T47D (cell line): ENCODE measurements around the gene SPAG6.

ENCODE experiments used
- DNase-seq, 2 experiments: peaks; one replicate each; pipeline versions ENCODE4 v3.0.0 to v3.0.0-alpha.2; 2011 to 2012; ENCODE audit warnings: low read depth in 1 of 2, low spot score in 1 of 2
- JUND ChIP-seq: IDR thresholded peaks from 2 replicates; pipeline ENCODE4 v1.6.1; 2012; ENCODE audit warnings: low read depth
- in situ Hi-C: cut with HindIII; loops from 2 replicates; pipeline ENCODE4 v1.10.0; 2016; ENCODE audit warnings: low sequenced_read_pairs, low pct_unique_long_range_greater_than_20kb

Gene SPAG6

DNA sequence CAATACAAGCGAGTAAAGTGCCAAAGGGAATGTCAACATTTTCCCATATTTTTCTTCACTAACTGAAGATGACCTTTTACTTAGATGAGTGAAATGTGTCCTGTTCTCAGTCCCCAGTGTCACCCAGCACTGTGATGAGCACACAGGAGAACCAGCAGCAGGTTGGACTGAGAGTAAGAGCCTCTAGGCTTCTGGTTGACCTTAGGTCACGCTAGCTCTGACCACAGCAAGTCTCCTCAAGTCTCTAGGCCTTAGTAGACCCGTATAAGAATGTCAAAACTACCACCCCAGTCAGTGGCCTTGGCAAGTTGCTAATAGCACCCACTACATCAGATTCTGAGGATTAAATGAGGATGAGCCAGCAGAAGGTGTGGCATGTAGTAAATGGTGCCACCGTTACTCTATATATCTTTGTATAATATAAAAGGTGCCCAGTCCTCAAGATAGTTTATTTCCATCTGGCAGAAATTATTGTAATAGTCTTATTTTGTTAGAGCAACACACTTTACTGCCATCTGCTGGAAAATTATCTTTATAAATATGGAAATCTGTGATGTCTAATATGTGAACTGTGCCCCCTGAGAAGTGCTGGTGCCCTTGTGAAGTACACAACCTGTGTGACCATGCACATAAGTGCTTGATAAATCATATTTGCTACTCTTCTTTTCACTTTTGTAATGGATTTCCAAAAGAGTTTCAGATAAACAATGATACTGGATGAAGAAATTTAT lies 75.7 kb downstream of the SPAG6 start:
- in situ Hi-C loops = no loop called here
- no peak for TF ChIP-seq JUND
- peak in 1 of 2 experiments; percentile 21 for DNase-seq

DNA sequence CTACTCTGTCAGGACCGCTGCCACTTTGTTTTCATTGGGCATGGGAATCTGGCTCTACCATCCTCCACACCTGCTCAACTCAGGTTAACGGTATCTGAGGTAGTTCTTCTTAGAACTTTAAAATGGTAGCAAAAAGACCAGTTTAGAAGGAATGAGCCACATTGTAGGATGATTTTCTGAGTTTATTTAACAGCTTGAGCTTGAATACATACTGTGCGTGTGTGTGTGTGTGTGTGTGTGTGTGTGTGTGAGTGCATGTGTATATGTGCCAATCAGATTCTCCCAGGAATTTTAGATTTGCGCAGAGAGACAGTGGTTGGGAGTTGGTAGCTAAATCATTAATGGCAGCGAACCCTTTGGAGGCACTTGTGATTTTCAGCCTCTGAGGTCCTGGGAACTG lies 81.4 kb downstream of the SPAG6 start:
- in situ Hi-C loops = no loop called here
- no peak for DNase-seq
- TF ChIP-seq JUND = no peak

DNA sequence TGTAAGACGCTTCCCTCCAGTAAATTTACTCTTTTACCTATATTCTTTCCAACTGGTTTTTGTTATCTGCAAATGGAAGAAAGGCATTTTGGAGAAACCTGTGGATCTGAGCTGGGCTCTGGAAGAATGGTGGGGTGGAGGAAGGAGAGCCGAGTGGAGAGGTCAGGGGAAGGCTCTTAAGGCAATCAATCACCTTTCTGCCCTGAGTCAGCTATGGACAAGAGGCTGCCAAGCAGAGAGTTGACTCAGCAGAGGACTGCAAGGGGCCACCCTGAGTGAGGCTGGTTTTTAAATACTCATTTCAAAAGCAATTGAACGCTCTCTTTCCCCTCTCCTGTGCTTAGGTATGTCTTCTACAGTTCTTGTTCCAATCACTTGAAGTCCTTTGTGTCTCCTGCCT lies 81.8 kb downstream of the SPAG6 start:
- TF ChIP-seq JUND = no peak
- DNase-seq = no peak
- in situ Hi-C loops = no loop called here

DNA sequence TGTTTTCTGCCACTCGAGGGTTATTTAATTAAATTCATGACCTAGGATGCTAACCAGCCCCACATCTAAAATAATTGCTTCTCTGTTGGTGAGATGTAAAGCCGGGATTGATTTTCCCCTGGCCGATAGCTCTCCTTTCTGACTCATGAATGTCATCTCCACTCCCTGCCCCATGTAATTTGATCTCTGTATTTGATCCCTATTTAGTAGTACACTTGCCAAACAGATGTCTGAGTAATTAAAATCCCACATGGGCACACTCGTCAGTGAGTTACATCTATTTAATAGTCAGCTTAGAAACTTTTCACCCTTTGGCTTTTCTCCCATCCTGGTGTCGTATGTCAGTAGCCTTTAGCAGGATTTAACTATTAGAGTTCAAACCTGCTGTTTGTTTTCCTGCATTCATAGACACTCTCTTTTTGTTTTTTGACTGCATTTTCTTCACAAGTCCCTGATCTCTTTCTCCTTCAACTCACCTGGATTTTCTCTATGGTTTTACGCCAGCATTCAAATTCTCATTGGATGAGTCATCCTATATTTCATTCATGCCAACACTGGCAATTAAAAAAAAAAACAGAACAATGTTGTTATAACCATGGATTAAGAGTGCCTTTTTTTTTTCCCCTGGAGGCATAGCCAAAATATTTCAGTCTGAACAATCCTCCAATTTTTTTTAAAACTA lies 82.7 kb downstream of the SPAG6 start:
- TF ChIP-seq JUND = no peak
- DNase-seq = peak in 1 of 2 experiments; percentile 14
- in situ Hi-C loops = no loop called here

DNA sequence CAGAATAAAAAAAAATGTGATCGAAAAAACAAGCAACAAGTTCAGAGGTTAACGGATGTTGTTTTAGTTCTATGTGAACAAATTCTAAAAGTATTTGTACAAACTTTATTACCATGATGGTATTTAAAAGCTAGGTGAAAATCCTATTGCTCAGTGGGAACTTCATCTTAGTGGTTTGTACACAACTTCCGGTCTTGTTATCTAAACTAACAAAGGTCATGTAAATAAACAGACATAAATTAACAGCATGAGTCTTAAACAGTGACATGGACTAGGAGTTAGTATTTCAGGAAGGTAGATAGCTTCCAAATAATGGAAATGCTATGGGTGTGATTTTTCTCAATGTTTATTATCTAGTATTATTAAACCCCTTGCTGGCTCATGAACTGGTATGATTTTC lies 83.8 kb downstream of the SPAG6 start:
- in situ Hi-C loops = no loop called here
- no peak for DNase-seq
- no peak for TF ChIP-seq JUND

DNA sequence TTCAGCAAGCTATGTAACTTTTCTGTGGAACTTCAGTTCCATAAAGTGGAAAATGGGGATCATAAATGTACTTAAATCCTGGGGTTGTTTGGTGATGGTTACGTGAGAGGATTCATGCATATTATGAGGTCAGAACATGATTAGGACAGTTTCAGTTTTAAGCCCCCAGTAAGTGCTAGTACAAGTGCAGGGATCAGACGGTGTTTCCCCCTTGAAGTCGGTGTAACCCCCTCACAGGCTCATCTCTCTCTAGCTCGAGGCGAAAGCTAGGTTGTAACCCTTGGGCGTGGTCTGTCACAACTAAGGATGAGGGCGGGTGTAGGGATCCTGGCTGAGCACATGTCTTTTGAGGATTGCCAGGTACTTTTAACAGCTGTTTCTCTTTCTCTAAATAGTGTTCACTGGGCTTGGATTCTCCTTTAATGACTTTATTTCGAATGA lies 84.7 kb downstream of the SPAG6 start:
- DNase-seq = no peak

DNA sequence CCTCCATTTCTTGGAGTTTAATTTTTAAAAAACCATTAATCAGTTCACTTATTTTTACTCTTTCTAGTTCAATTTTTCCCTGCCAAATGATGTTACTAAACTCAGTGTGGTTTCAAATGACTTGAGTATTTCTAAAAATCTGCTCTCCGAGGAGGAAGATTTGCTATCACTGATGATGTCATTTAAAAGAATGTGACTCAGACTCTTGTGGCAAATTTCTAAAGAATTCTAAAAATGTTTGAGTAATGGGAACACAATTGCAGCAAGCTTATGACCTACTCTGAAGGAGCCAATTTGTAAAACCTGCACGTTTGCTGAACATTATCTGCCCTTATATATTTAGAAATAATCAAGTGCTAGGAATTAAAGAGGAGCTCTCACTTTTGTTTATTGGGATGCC lies 88.6 kb downstream of the SPAG6 start:
- in situ Hi-C loops = no loop called here
- no peak for DNase-seq
- no peak for TF ChIP-seq JUND

More for the DNA sequence above, 84.7 kb downstream of the SPAG6 start:
- in situ Hi-C loops = no loop called here
- no peak for TF ChIP-seq JUND

DNA sequence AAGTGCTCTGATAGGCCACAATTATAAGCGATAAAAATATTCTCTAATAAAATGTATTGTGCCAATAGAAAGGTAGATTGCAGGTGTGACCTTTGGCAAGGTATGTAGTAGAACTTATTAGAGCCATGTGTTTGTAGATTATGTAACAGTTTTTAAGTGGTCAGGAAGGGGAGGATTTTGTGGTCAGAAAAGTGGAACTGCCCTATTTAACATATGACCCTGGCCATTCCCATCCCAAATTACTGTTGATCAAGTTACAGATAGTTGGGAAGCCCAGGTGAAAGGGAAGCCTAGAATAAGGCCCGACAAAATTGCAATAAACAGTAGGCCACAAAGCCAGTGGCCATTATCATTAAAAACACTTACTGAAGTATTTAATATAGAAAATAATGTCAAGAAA lies 89.2 kb downstream of the SPAG6 start:
- in situ Hi-C loops = no loop called here
- TF ChIP-seq JUND = no peak
- no peak for DNase-seq

DNA sequence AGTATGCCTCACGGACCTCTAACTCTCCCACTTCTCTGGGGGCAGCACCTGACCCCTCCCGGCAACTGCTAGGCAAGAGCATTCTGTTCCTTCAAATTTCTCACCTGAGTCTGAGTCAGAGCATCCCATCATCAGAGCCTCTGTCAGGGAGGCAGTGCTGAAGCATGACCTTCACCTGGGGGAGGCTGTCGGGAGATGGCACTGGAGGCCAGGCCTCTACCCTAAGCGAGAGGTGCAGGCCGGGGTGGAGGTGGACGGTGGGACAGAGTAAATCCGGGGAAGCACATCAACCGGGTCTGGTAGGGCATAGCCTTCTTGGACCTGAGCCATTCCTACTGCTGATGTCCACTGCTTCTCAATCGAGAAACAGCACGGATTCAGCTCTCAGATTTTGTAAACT lies 90.4 kb downstream of the SPAG6 start:
- TF ChIP-seq JUND = no peak
- no peak for DNase-seq

DNA sequence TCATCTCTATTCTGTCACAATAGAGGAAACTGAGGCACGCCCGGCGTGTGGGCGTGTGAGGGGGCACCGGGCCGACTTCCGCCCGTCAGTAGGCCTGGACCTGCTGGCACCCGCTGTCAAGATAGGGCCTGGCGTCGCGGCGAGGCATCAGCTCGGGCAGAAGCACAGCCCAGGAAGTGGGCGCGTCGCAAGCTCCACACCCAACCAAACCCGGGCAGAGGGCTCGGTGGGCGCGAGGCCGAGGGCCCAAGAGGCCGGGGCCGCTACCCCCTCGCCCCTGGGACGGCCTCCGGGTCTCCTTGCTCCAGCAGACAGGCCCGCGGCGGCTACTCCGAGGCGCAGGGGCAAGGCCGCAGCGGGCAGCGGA lies 91.2 kb downstream of the SPAG6 start:
- TF ChIP-seq JUND = no peak
- in situ Hi-C loops = no loop called here
- no peak for DNase-seq

More for the DNA sequence above, 90.4 kb downstream of the SPAG6 start:
- in situ Hi-C loops = no loop called here

DNA sequence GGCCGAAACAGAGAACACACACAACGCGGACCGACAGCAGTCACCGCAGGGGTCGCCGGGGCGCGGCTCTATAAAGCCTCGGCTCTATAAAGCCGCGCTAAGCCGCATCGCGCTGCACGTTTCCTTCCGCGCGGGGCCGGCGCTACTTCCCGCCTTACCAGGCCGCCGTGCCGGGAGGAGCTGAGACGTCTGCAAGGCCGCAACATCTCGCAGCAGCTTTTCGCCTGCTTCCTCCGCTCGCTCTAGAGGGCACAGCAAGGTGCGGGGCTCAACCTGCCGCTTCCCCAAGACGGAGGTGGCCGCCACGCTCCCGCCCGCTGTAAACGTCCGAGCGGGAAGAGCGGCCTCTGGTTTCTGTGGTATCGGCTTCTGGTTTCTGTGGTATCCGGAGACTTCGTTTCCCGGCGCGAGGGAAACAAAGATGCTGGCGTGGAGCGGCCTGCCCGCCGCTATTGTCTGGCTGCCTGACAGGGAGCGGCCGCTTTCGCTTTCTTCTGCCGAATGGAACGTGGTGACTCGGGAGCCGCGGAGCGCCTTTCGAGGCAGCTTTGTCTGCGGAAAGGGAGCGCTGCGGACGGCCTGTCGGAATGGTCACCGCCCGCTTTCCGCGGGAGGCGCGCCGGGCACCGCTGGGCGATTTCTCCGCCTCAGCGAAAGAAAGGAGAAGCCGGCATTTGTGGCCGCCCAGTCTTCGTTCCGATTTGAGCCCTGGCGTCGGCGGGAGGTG lies 91.8 kb downstream of the SPAG6 start:
- DNase-seq = no peak
- no peak for TF ChIP-seq JUND
- in situ Hi-C loops = no loop called here

DNA sequence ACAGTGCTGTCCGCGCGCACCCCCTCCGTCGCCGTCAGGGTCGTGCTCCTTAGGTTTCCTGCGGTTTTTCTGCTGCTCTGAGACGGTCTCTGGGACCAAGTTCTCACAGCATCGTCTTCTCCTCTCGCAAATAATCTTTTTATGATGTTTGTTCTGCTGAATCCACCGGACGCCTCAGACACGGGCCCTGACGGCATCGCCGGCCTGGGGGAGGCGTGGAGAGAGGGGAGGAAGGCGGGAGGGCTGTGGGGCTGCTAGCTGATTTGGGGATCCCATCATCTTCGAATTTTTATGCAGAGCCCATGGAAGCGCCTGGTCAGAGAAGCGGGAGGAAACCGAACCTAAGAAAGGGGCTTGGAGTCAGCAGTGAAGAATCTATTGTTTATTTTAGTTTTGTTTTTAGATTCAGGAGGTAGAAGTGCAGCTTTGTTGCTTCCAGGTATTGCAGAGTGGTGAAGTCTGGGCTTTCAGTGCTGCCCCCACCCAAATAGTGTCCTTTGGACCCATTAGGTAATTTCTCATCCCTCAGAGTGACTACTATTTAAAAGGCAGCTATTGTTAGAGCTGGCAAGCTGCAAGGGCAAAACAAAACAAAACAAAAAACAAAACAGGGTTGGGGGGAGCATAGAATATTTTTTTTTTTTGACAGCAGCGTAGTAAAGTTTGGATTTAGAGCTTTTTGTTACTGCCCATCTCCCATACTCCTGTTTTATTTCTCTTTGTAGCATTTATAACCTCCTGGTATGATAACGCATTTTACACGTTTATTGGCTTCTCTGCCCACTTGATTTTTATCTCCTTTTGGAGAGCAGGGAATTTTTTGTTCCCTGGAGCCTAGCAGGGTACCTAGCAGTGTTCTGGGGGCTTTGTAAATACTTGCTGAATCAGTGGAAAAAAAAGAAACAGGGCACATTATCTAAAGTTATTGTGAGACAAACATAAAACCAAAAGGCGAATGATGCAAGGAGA lies 92.6 kb downstream of the SPAG6 start:
- no peak for DNase-seq
- no peak for TF ChIP-seq JUND
- in situ Hi-C loops = no loop called here

DNA sequence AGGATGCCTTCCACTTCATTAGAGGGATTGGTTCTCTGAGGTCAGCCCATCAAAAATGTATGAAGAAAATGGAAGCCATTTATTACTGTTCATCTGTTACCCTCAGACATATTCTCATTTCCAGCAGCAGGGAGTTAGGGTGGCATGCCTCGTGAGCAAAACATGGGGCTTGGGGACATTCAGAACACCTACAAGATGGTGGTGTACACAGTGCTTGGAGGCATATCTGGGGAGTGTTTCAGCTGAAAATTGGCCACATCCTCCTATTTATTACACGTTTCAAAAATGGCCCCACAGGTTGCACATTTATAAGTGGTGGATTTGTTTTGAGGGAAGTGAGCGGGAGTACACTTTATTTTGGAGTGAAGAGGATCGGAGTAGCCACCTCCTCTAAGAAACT lies 93.4 kb downstream of the SPAG6 start:
- DNase-seq = no peak
- in situ Hi-C loops = no loop called here
- TF ChIP-seq JUND = no peak
